ENCODE data around the gene MAPKBP1. TPM values are rescaled to one million over a fixed set of nuclear protein-coding genes. Genes with fewer than 3 reads are reported as not detected.

The MAPKBP1 gene
- total RNA-seq, 1 donor from 2014 or later: 36.6 TPM

DNA sequence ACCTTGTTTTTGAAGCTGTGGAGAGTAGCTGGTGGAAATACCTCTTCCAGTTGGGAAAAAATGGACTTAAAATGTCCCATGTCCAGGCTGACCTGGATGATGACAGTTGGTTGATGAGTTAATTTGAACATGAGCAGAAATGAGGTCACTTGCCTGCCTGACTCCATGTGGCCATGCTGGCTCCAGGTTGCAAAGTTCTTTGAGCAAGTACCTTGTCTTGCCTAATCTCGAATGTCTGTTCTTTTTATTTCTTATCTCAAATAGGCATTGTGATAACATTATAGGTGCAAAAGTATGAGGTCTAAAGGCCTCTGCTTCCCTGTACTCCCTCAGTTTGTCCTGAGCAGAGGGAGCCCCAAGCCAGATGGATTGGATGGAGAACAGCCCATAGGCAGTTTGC lies 9.0 kb downstream of the MAPKBP1 start:
- Mint-ChIP-seq H3K36me3 (ENCODE audit: low read depth) (no peaks in the 10 kb centered on the region), H3K27ac (ENCODE audit: unreplicated experiment) (no peak overlapping the region), H3K4me1 (peaks cover 23% of the 10 kb centered on the region), H3K27me3 (ENCODE audit: low read depth) (no peaks in the 10 kb centered on the region), H3K9me3 (no peaks in the 10 kb centered on the region), H3K4me3 (no peak overlapping the region)
- TF ChIP-seq, protein P1, sequence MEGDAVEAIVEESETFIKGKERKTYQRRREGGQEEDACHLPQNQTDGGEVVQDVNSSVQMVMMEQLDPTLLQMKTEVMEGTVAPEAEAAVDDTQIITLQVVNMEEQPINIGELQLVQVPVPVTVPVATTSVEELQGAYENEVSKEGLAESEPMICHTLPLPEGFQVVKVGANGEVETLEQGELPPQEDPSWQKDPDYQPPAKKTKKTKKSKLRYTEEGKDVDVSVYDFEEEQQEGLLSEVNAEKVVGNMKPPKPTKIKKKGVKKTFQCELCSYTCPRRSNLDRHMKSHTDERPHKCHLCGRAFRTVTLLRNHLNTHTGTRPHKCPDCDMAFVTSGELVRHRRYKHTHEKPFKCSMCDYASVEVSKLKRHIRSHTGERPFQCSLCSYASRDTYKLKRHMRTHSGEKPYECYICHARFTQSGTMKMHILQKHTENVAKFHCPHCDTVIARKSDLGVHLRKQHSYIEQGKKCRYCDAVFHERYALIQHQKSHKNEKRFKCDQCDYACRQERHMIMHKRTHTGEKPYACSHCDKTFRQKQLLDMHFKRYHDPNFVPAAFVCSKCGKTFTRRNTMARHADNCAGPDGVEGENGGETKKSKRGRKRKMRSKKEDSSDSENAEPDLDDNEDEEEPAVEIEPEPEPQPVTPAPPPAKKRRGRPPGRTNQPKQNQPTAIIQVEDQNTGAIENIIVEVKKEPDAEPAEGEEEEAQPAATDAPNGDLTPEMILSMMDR (conservative IDR thresholded peaks at IDR 0.05): no peak
- no peak for DNase-seq (ENCODE audit: low read depth, low spot score)

GRCh38 chr15:41788262-41788661 lies 14.0 kb downstream of the MAPKBP1 start:
- Mint-ChIP-seq H3K27me3 (ENCODE audit: low read depth) (no peaks in the 10 kb centered on the region), H3K27ac (ENCODE audit: unreplicated experiment) (no peak overlapping the region), H3K4me1 (peaks cover 36% of the 10 kb centered on the region), H3K9me3 (no peaks in the 10 kb centered on the region), H3K4me3 (no peak overlapping the region), H3K36me3 (ENCODE audit: low read depth) (no peaks in the 10 kb centered on the region)
- TF ChIP-seq, protein P1 (conservative IDR thresholded peaks at IDR 0.05): no peak
- DNase-seq (ENCODE audit: low read depth, low spot score): no peak

DNA sequence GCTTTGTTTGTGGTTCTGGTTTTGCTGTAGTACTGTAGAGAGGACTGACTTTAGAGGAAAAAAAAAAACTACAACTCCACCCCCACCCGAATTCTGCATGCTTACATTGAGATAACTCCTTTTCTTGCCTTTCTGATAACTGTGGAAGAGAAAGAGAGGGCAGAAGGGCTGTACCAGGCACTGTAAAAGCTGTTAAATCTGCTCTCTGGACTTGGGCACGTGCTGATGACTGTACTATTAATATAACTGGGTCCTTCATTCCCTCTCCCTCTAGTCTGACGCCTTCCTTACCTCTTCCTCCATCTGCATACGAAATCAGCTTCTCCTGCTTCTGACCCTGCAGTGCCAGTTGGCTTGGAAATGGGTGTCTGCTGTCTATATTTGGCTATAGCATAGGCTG lies 15.0 kb downstream of the MAPKBP1 start:
- H3K27ac Mint-ChIP-seq (ENCODE audit: unreplicated experiment): no peak overlapping the region
- no peaks in the 10 kb centered on the region for H3K36me3 Mint-ChIP-seq (ENCODE audit: low read depth)
- TF ChIP-seq, protein P1 (conservative IDR thresholded peaks at IDR 0.05): no peak
- no peaks in the 10 kb centered on the region for H3K9me3 Mint-ChIP-seq
- DNase-seq (ENCODE audit: low read depth, low spot score): no peak
- H3K4me3 Mint-ChIP-seq: no peak overlapping the region
- no peaks in the 10 kb centered on the region for H3K27me3 Mint-ChIP-seq (ENCODE audit: low read depth)
- H3K4me1 Mint-ChIP-seq: peaks cover 39% of the 10 kb centered on the region

GRCh38 chr15:41789662-41790061 lies 15.4 kb downstream of the MAPKBP1 start:
- Mint-ChIP-seq H3K4me1 (peaks cover 39% of the 10 kb centered on the region), H3K27ac (ENCODE audit: unreplicated experiment) (no peak overlapping the region), H3K9me3 (no peaks in the 10 kb centered on the region), H3K36me3 (ENCODE audit: low read depth) (no peaks in the 10 kb centered on the region), H3K27me3 (ENCODE audit: low read depth) (no peaks in the 10 kb centered on the region), H3K4me3 (no peak overlapping the region)
- TF ChIP-seq, protein P1 (conservative IDR thresholded peaks at IDR 0.05): no peak
- DNase-seq (ENCODE audit: low read depth, low spot score): no peak

GRCh38 chr15:41790169-41790568 lies 15.9 kb downstream of the MAPKBP1 start:
- DNase-seq (ENCODE audit: low read depth, low spot score): no peak
- Mint-ChIP-seq H3K36me3 (ENCODE audit: low read depth) (no peaks in the 10 kb centered on the region), H3K9me3 (no peaks in the 10 kb centered on the region), H3K27me3 (ENCODE audit: low read depth) (no peaks in the 10 kb centered on the region), H3K27ac (ENCODE audit: unreplicated experiment) (no peak overlapping the region), H3K4me3 (no peak overlapping the region), H3K4me1 (peaks cover 41% of the 10 kb centered on the region)
- TF ChIP-seq, protein P1 (conservative IDR thresholded peaks at IDR 0.05): no peak

All from neural crest cell (in vitro differentiated cells).